ENCODE results near the gene ZBED5.

ZBED5 gene

DNA sequence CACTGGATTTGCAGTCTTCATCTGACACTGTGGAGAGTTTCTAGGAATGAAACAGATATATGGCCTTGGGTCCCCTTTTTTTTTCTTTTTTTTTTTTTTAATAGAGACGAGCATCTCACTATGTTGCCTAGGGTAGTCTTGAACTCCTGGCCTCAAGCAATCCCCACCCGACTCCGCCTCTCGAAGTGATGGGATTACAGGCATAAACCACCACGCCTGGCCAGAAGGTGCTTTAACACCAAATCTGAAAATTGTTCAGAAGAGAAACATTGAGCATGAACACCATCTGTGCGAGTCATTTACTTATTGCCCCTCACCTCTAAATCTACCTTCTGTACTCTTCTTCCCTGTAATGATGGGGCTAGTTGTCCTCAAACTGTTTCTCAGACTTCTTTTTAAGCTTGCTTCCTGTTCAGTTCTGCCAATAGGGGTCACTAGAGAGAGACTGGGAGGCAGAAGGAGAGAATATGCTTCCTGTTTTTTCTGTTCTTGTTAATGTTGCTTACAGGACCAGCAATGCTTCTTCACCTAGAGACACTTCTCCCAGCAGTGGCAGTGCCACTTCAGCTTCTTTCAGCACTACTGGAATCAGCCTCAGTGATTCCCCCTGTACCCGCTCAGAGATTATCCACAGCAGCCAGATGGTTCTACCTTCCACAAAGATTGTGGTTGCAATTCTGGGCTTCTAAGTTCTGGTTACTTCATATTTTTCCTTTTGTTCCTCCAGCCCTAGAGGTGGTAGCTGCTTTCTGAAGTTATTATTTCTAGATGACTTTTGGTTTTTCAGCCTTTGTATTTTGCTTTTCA lies 20.8 kb upstream of the ZBED5 start:
- DNase-seq, result peak; percentile 73

- no peak for DNase-seq
Observed at GRCh38 chr11:10876158-10876557, 18.3 kb upstream of the ZBED5 start.

- DNase-seq, result no peak
Observed at GRCh38 chr11:10875430-10876021, 17.7 kb upstream of the ZBED5 start.

DNA sequence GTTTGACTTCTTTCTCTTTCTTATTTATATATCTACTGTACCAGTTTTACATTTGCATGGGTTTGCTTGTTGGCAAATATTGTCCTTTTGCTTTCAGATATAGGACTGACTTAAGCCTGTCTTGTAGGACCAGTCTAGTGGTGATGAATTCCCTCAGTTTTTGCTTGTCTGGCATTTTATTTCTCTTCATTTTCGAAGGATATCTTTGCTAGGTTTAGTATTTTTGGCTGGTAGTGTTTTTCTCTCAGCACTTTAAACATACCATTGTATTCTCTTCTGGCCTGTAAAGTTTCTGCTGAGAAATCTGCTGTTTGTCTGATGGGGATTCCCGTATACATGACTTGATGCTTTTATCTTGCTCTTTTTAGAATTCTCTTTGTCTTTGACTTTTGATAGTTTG lies 14.2 kb upstream of the ZBED5 start:
- no peak for DNase-seq

DNA sequence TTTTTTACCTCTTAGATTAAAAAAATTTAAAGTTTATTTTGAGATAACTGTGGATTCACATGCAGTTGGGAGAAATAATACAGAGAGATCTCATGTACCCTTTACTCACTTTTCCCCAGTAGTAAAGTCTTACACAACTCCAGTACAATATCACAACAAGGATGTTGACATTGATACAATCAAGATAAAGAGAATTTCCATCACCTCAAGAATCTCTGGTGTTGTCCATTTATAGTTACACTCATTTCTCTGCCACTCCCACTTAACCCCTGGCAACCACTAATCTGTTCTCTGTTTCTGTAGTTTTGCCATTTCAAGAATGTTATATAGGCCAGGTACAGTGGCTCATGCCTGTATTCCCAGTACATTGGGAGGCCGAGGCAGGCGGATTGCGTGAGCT lies 10.5 kb upstream of the ZBED5 start:
- no peak for DNase-seq

- DNase-seq, result no peak
Observed at GRCh38 chr11:10866893-10867331, 9.1 kb upstream of the ZBED5 start.

DNA sequence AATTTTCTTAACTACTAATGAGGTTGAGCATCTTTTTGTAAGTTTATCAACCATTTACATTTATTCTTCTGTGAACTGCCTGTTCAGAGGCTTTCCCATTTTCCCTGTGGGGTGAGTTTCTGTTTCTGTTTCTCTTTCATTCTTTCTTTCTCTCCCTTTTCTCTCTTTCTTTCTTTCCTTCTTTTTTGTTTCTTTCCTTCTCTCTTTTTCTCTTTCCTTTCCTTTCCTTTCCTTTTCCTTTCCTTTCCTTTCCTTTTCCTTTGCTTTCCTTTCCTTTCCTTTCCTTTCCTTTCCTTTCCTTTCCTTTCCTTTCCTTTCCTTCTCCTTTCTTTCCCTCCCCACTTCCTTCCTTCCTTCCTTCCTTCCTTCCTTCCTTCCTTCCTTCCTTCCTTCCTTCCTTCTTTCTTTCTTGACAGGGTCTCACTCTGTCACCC lies 8.0 kb upstream of the ZBED5 start:
- no peak for DNase-seq

DNA sequence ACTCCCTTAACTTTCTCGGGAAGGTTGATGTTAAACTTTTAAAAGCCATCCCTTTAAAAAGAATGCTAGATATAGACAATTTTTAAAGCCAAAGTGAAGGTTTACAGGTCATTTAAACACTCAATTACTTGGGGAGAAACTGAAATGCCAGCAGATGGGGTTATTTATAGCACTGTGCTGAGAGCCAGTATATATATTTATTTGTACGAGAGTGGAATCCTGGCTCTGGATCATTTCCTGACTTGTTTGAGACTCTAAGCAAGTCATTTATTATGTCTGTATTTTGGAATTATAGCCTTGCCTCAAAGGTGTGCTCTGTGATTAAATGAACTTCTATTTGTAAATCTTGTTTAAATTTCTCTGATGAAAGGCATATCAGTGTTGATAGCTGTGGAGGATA lies 6.8 kb upstream of the ZBED5 start:
- DNase-seq, result no peak

DNA sequence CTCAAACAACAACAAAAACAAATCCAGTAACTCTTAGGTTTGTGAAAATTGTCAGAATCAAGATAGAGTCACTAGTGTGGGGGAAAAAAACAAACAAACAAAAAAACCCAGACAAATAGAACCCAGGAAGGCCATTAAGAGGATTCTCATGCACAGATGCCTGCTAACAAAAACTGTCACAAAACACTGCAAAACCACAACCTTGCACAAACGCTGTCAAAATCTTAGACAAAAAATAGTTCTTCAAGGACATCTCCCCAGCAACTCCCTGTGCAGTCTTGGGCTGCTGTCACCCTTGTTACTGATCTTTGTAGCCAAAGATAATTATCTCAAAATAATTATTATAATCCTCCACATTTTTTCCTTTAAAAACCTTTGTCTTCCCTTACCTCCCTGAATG lies 4.6 kb upstream of the ZBED5 start:
- no peak for DNase-seq

GRCh38 chr11:10861799-10862198 lies 3.9 kb upstream of the ZBED5 start:
- no peak for DNase-seq

DNA sequence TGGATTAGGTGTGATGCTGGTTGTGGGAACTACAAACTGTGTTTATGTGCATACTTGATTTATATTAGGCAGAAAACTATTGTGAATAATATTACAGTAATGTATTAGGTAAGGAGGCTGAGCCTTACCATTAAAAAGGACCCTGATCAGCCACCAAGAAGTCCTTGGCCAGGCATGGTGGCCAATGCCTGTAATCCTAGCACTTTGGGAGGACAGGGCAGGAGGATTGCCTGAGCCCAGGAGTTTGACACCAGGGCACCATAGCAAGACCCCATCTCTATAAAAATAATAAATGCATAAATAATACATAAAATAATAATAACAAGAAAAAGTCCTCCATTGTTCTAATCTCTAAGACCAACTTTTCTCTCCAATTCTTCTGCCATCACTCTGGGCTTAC lies 3.2 kb upstream of the ZBED5 start:
- no peak for DNase-seq

DNA sequence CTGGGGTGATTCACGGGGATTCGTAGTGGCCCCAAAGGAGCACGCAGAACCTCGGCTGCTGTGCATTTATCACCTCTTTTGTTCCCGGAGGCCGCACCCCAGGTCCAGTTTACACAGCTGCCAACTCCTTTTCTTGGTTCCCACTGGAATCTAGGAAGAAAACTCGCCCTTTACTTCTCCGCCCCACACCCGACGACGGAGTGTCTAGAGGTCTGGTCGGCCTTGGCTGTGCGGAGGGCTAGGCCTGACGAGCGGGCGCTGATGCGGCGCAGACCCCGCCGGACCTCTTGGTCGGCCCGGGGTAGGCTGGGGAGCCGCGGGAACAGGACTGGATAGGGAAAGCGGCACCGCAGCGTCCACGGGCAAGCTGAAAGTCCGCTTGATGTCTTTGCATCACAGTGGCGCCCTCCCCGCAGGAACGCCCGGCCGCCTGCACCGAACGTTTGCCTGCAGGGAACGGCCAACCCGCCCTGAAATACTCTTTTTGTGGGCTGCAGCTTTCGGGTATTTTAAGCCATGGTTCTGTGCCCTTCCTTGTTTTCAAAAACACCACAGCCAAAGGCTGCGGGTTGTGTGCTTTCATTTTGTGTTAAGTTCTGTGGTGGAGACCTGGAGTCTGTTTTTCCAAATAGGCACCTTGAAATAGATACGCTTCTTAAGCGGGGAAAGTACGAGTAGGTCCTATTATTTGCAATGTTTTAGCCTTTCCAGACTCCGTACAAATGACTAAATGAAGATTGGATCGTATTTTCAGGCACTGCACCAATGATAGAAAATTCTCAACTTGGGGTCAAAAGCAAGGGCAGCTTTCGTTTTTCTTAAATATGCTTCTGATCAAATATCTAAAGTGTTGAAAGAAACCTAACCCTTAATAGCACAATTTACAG lies 829 bp upstream of the ZBED5 start:
- DNase-seq, result peak; percentile 46

GRCh38 chr11:10857459-10857708 lies 469 bp downstream of the ZBED5 start:
- no peak for DNase-seq

GRCh38 chr11:10856689-10857458 lies 979 bp downstream of the ZBED5 start:
- peak; percentile 47 for DNase-seq

- DNase-seq, result no peak
Observed at GRCh38 chr11:10855295-10855694, 2.6 kb downstream of the ZBED5 start.

DNA sequence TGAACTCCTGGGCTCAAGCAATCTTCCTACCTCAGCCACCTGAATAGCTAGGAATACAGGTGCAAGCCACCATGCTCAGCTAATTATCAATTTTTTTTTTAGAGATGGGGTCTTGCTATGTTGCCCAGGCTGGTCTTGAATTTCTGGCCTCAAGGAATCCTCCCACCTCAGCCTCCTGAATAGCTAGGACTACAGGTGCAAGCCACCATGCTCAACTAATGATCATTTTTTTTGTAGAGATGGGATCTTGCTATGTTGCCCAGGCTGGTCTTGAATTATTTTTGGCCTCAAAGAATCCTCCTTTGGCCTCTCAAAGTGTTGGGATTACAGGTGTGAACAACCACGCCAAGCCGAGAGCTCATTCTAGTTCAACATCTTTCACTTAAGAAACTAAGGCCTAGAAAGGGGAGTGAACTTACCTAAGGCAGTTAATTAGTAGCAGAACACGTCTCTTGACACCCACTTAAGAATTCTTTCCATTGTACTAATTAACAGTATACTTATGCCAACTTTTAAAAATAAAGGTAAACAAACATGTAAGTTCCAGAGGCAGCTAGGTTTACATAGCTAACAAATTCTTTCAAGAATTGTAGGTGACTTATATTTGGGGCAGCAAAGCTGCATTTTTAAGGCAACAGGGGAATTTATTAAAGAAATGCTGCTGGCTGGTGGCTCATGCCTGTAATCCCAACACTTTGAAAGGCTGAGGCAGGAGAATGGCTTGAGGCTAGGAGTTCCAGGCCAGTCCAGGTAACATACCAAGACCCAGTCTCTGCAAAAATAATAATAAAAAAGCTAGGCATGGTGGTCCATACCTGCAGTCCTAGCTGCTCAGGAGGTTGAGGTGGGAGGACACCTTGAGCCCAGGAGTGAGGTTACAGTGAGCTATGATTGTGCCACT lies 9.6 kb downstream of the ZBED5 start:
- DNase-seq, result no peak

- DNase-seq, result no peak
Observed at GRCh38 chr11:10846660-10847059, 11.2 kb downstream of the ZBED5 start.

- DNase-seq, result no peak
Observed at GRCh38 chr11:10845589-10845988, 12.3 kb downstream of the ZBED5 start.

GRCh38 chr11:10844796-10845195 lies 13.1 kb downstream of the ZBED5 start:
- no peak for DNase-seq

- DNase-seq, result no peak
Observed at GRCh38 chr11:10844356-10844755, 13.5 kb downstream of the ZBED5 start.

GRCh38 chr11:10838881-10839280 lies 19.0 kb downstream of the ZBED5 start:
- no peak for DNase-seq

- DNase-seq, result no peak
Observed at GRCh38 chr11:10838083-10838482, 19.8 kb downstream of the ZBED5 start.

All from CD4-positive, alpha-beta T cell treated with Interleukin-12 subunit alpha and Interleukin-12 subunit beta, for 1 hour (primary cell).